GM19468 (cell line): ENCODE data around the gene AGR2.

Source experiments
- ATAC-seq: cut with Tn5 transposase; IDR thresholded peaks from one replicate; pipeline ENCODE4 v1.9.1; 2021; ENCODE audit warnings: mild to moderate bottlenecking, moderate library complexity, moderate number of reproducible peaks; ENCODE audit not compliant: unreplicated experiment; ENCODE audit errors: extremely low read depth

The AGR2 gene

GRCh38 chr7:16745645-16746044 is 59.2 kb downstream of the AGR2 start:
- no peak for ATAC-seq

DNA sequence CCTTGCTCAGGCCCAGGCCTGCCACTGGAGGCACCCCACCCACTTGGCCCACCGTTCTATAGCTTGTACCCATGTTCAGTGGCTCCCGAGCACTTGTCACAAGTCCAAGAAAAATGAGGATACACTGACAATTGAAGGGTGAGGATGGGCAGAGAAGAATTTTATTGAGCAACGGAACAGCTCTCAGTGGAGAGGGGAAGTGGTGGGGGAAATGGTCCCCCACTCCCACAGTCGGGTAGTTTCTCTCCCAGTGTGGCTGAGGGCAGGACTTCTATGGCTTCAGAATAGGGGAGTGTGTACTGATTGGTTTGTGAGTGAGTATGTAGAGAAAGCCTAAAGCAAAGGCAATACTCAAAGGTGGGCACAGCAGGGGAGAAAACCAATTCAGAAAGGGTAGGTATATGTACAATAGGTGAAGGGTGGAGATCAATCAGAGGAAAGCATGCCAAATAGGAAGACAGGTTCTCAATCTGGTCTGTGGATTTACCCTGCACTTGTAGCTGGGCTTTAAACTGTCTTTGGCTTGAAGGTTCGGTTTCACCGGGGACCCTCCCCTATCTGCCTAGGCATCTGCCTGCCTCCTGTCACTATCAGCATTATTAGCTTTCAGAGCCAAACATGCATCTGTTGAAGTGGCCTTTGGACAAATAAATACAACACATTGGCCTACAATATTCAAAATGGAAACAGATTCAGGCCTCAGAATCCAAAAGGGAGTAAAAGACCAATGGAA is 60.1 kb downstream of the AGR2 start:
- ATAC-seq = no peak

DNA sequence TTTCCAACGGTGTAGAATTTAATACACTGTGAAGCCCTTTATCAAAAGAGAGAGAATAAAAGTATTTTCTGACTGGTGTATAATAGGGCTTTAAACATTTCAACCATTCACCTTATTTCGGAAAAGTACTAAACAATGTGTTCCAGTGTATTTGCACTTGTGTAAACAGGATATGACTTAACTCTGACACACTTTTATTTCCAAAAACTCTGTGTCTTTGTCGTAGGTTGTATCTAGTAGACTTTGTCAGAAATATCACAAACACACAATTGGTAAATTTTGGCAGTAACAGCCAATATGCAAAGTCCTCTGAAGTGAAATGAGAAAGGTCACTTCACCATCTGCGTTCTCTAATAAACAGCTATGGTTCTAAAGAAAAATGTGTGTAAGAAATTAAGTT is 61.6 kb downstream of the AGR2 start:
- no peak for ATAC-seq

- ATAC-seq = no peak
Measured at GRCh38 chr7:16742547-16742946, 62.3 kb downstream of the AGR2 start.
